Measurements from ENCODE around the gene SH3BGRL2. TPM values are rescaled to one million over a fixed set of nuclear protein-coding genes. Genes with fewer than 3 reads are reported as not detected.
A peak's percentile ranks its signal among the peaks of the same experiment; 100 is the strongest.

SH3BGRL2 gene
- total RNA-seq, 1 experiment from 2014 or later, result 13.8 TPM

DNA sequence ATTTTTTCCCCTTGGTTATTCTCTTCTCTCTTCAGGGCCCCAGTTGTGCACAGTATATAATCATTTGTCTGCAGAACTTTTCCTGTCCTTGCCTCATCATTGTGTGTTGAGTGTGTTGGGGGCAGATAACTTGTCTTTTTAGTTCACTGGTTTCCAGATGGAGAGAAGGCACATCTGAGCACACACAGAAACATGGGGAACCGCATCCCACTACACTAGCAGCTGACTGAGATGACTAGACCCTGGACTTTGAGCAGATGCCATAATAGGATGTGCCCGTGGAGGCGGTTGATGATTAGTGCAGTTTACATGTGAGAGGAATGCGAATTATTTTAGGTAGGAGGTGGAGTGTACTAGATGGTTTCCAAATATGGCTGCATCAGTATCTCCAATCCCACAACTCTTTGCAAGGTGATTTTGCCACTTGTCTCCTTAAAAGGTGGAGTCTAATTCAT, 26.5 kb upstream of the SH3BGRL2 start (continued):
- no peak for TF ChIP-seq PRDM15 (CRISPR knock-in tag; IDR thresholded peaks at IDR 0.05)
- no peak for TF ChIP-seq ZBTB21 (CRISPR knock-in tag; IDR thresholded peaks at IDR 0.05; ENCODE audit: borderline replicate concordance)

- POLR2A ChIA-PET, result no interaction called here
- no peak overlapping the region for H3K27ac Mint-ChIP-seq
- ATAC-seq, result no peak
- no peaks in the 10 kb centered on the region for H3K27me3 Mint-ChIP-seq (ENCODE audit: low read depth)
- no peaks in the 10 kb centered on the region for H3K36me3 Mint-ChIP-seq
- H3K4me1 Mint-ChIP-seq, result no peaks in the 10 kb centered on the region
- H3K4me3 Mint-ChIP-seq, result no peak overlapping the region
- DNase-seq (ENCODE audit: low spot score), result no peak
- H3K9me3 Mint-ChIP-seq, result no peaks in the 10 kb centered on the region
- CTCF ChIA-PET, result no interaction called here
- no peak for TF ChIP-seq ZNF423 (CRISPR knock-in tag; IDR thresholded peaks at IDR 0.05)
Measured at GRCh38 chr6:79605061-79605460, 26.1 kb upstream of the SH3BGRL2 start.

- ATAC-seq, result peak; percentile 85
- no peaks in the 10 kb centered on the region for H3K36me3 Mint-ChIP-seq
- CTCF ChIA-PET, result no interaction called here
- peak; percentile 28 for DNase-seq (ENCODE audit: low spot score)
- H3K27ac Mint-ChIP-seq, result no peak overlapping the region
- H3K4me3 Mint-ChIP-seq, result no peak overlapping the region
- no peaks in the 10 kb centered on the region for H3K9me3 Mint-ChIP-seq
- POLR2A ChIA-PET, result no interaction called here
- H3K4me1 Mint-ChIP-seq, result no peaks in the 10 kb centered on the region
- H3K27me3 Mint-ChIP-seq (ENCODE audit: low read depth), result no peaks in the 10 kb centered on the region
- TF ChIP-seq ZSCAN18 (CRISPR knock-in tag; IDR thresholded peaks at IDR 0.05) (no peak), CREB1 (CRISPR knock-in tag; IDR thresholded peaks at IDR 0.05) (no peak), NR3C1 (CRISPR knock-in tag; conservative IDR thresholded peaks at IDR 0.05; ENCODE audit: low read depth) (no peak), NR2C2 (CRISPR knock-in tag; IDR thresholded peaks at IDR 0.05) (no peak)
Measured at GRCh38 chr6:79605968-79606764, 25.0 kb upstream of the SH3BGRL2 start.

GRCh38 chr6:79607000-79607399, 24.1 kb upstream of the SH3BGRL2 start:
- H3K27me3 Mint-ChIP-seq (ENCODE audit: low read depth), result no peaks in the 10 kb centered on the region
- POLR2A ChIA-PET, result no interaction called here
- H3K27ac Mint-ChIP-seq, result no peak overlapping the region
- no peak overlapping the region for H3K4me3 Mint-ChIP-seq
- TF ChIP-seq, protein P1, sequence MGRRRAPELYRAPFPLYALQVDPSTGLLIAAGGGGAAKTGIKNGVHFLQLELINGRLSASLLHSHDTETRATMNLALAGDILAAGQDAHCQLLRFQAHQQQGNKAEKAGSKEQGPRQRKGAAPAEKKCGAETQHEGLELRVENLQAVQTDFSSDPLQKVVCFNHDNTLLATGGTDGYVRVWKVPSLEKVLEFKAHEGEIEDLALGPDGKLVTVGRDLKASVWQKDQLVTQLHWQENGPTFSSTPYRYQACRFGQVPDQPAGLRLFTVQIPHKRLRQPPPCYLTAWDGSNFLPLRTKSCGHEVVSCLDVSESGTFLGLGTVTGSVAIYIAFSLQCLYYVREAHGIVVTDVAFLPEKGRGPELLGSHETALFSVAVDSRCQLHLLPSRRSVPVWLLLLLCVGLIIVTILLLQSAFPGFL (CRISPR knock-in tag; IDR thresholded peaks at IDR 0.05; ENCODE audit: borderline replicate concordance), result no peak
- no peaks in the 10 kb centered on the region for H3K4me1 Mint-ChIP-seq
- ATAC-seq (no peak), DNase-seq (ENCODE audit: low spot score) (no peak)
- H3K9me3 Mint-ChIP-seq, result no peaks in the 10 kb centered on the region
- no peaks in the 10 kb centered on the region for H3K36me3 Mint-ChIP-seq
- CTCF ChIA-PET, result no interaction called here

DNA sequence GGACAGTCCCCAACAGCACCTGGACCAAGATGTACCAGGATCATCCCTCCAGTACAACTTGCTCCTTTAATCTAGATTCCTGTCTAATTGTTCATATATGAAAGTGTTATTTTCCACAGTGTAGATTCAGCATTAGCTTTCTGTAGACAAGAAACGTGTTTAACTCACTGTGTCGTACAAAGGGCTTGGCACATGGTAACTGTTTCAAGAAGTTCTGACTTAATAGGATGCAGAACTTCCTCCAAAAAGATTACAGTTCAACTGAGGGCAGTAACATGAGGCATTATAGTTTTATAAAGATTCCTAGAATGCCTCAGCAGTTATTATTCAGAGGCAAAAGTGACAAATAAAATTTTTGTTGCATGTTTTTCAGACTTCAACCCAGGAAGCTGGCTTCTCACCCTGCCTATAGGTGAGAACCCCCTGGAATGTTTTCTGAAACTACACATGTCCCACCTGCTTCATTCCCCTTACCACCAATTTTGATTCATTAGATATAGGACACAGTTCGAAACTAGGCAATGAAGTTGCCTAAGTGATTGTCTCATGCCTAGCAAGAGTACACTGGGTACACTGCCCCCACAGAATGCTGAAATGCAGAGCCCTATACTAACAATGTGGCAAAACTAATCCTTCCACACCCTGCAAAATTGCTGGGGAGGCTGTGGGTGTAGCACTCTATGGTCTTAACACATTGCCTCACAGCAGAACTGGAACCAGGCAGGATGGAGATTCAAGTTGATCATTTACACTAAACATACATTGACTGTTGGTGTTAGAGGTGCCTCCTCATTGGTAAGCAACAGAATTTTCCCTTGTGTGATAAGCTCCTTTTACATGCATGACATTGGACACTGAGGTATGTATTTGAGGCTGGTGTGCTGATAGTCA, 22.6 kb upstream of the SH3BGRL2 start:
- Mint-ChIP-seq H3K4me1 (peaks cover 6% of the 10 kb centered on the region; the same call in 1 of the 2 replicates), H3K27ac (no peak overlapping the region), H3K36me3 (no peaks in the 10 kb centered on the region), H3K9me3 (no peaks in the 10 kb centered on the region), H3K27me3 (ENCODE audit: low read depth) (no peaks in the 10 kb centered on the region), H3K4me3 (no peak overlapping the region)
- DNase-seq (ENCODE audit: low spot score) (no peak), ATAC-seq (no peak)
- CTCF ChIA-PET, result no interaction called here
- POLR2A ChIA-PET, result no interaction called here
- no peak for TF ChIP-seq TEAD4 (CRISPR knock-in tag; IDR thresholded peaks at IDR 0.05)
- no peak for TF ChIP-seq STAT6 (CRISPR knock-in tag; conservative IDR thresholded peaks at IDR 0.05; ENCODE audit: low read depth)
- TF ChIP-seq GABPB1 (CRISPR knock-in tag; IDR thresholded peaks at IDR 0.05), result 0 out of 2 replicates have a peak, but pooled peaks have one; percentile 37
- no peak for TF ChIP-seq ZBTB43 (CRISPR knock-in tag; IDR thresholded peaks at IDR 0.05)
- TF ChIP-seq ZNF317 (CRISPR knock-in tag; IDR thresholded peaks at IDR 0.05; ENCODE audit: borderline replicate concordance, low read depth), result no peak
- TF ChIP-seq SMAD4 (CRISPR knock-in tag; IDR thresholded peaks at IDR 0.05), result no peak
